HG03575 (cell line): ENCODE results near the gene HABP2.

ENCODE experiments used
- ATAC-seq: cut with Tn5 transposase; IDR thresholded peaks from one replicate; pipeline ENCODE4 v1.9.1; 2021; ENCODE audit not compliant: unreplicated experiment, insufficient number of reproducible peaks, low FRiP score; ENCODE audit errors: extremely low read depth

The HABP2 gene

DNA sequence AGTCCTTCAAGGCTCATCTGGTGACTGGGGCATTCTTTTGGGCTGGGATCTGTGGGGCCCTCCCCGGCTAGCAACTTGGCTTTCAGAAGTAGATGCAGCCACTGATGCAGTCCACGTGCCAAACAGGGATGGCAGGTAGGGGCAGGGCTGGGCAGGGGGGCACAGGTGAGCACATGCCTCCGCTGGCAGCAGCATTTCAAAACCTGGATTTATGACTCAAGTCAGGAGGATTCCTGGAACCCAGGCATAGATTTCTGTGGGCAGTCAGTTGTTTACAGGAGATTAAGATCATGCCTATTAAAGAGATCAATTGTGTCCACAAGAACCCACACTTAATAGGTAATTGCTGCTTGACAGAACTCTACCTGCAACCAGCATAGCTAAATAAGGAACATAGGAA lies 839 bp upstream of the HABP2 start:
- ATAC-seq, result no peak

DNA sequence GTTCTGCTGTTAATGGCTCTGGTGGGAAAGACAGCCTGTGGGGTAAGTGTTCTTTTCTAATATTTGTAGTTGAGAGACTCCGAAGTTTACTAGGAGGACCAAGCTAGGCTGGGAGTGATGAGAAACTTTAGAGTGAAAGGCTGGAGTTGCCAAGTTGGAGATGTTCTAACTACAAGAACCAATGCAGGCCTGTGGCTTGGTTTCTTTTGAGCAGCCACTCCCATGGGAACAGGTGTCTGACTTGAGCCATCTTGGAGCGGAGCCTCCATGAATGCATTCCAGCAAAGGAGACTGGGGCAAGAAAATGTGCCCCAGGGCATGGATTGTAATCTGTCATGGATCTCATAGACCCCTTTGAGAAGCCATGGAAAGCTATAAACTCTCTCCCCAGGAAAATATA lies 296 bp downstream of the HABP2 start:
- ATAC-seq, result no peak

DNA sequence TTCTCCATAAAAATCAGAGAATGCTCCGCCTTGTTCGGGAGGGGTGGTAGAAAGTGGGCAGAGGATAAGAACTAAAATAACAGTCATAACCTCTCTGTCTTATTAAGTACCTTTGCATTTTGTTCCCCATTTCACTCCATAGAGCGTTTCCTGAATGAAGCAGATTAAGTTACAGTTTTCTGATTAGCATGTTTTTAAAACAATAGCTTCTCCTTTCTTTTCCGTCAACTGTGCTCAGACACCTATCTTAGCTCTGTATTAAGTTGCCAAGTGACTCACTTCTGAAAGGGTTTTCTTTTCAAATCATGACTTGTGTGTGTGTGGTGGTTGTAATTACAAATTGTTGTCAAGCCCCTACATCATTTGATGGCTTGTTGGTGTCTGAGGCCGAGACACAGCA lies 1.4 kb downstream of the HABP2 start:
- ATAC-seq, result no peak

DNA sequence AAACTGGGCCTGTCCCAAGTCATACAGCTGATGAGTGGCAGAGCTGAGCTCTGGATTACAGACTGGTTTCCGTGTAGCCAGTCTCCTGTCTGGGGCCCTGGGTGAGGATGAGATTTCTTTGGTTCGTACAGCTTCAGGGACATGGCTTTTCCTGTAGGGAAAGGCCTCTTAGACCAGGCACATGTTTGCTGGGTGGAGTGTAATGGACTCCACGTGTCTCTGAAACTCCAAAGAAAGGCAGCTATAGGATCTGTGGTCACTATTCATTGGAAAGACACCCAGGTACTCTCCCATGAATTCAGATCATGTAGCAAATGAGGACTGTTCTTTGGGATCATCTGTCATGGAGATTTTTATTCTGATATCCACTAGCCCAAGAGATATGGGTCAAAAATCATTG lies 2.4 kb downstream of the HABP2 start:
- ATAC-seq, result no peak

DNA sequence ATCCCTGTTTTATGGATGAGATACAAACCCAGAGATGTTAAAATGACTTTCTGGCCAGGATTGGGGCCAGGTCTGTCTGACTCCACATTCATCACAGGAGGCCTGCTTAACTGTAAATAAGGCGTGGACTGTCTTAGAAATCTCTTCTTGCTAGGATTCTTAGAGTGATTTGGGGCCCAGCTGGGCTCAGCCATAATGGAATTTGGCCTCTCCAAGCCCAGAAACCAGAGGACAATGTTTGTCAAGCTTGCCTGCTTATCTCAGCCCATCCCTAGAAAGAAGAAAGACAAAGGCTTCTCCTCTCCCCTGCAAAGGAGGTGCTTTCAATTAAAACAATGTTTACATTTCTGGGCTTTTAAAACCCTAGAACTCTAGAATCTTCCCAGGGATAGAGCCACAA lies 2.9 kb downstream of the HABP2 start:
- ATAC-seq, result no peak

DNA sequence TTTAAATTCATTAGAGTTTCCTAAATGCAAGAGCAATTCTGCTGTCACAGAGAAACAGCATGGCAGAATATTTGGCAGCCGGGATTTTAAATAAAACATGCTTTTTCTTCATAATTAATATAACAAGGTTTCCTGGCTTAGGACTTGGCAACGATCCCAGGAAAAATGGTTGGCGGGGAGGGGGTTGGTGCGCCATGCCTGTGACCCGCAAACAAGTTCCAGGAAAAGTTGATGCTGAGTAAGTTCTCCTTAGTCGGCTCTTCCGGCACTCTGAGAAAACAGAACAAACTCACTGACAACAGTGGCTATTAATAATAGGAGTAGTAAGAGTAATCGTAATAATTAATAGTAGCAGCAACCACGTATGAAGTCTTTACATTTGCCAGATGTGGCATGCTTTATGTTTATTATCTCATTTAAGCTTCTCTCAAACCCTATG lies 4.6 kb downstream of the HABP2 start:
- ATAC-seq, result no peak

DNA sequence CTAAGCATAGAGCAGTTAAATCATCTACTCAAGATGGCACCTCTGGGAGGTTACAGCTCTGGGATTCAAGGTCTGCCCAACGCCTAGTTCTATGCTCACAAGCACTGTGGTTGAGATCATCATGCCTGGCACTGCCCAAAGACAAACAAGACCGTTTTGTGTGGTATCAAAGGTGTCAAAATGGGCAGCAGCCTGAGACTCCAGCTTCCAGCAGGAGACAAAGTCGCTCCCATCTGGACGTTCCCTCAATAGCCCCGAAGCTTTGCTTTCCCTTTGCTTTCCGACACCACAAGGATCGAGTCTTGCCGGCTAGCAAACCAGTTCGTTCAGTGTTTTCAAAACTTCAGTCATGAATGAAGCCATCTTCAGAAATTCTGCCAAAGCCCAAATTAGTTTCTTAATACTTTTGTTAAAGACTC lies 5.1 kb downstream of the HABP2 start:
- ATAC-seq, result no peak

DNA sequence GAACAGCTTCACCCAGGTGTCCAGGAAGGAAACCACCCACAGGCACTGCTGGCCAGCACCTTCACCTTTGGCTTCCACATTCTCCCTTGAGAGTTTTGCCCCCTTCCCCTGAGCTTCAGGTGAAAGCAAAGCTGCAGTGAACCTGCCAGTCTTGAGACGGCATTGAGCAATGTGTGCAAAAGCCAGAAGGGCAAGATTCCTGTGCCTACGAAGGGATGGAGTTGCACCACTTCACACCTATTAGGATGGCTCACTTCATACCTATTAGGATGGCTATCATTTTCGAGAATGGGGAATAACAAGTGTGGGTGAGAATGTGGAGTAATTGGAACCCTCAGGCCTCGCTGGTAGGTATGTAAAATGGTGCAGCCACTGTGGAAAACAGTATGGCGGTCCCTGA lies 7.2 kb downstream of the HABP2 start:
- ATAC-seq, result no peak

DNA sequence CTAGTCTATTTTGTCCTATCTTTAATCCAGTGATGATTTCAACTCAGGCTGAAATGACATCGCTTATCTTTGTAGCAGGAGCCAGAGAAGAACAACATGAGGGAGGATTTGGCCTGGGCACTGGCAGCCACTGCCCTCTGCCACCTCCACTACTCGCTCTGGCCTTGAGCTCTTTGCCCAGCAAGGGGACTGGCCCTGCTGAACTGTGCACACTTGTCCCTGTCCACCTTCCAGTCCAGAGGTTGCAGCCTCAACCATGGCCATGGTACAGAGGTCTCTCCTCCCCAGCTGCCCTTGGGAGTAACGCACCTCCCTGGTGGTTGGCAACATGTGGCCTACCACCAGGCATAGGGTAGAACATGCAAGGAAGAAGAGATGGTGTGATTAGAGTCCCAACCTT lies 8.4 kb downstream of the HABP2 start:
- ATAC-seq, result no peak

DNA sequence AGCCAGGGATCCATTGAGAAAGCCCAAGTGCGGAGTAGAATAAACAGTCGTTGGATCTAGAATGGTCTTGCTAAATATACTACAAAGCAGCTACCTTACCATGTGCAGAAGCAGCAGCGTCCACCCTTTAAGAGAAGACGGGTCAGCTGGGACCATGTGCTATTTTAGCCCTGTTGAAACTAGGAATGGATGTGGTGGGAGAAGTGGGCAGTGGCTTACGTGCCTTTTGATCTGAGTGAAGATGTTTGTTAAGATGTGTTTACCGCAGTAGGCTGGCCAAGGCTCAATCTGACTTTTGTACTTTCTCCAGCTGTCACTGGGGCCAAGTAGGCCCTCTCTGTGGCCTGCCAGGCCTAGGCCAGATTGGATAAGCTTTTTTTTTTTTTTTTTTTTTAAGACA lies 9.2 kb downstream of the HABP2 start:
- no peak for ATAC-seq

DNA sequence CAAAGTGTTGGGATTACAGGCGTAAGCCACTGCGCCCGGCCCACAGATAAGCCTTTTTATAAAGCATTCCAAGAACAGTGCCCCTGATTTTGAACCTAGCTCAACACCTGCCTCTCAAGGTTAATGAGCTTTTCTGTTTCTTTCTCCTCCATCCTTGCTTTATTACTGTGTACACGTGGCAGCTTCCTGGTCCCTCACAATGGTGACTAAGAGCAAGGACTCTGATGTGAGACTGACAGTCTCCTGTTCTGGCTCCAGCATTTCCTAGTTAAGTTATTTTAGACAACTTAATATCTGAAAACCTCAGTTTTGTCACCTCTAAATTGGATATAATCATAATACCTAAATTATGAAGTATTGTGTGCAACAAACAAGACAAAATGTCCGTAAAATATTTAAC lies 9.9 kb downstream of the HABP2 start:
- ATAC-seq, result no peak

DNA sequence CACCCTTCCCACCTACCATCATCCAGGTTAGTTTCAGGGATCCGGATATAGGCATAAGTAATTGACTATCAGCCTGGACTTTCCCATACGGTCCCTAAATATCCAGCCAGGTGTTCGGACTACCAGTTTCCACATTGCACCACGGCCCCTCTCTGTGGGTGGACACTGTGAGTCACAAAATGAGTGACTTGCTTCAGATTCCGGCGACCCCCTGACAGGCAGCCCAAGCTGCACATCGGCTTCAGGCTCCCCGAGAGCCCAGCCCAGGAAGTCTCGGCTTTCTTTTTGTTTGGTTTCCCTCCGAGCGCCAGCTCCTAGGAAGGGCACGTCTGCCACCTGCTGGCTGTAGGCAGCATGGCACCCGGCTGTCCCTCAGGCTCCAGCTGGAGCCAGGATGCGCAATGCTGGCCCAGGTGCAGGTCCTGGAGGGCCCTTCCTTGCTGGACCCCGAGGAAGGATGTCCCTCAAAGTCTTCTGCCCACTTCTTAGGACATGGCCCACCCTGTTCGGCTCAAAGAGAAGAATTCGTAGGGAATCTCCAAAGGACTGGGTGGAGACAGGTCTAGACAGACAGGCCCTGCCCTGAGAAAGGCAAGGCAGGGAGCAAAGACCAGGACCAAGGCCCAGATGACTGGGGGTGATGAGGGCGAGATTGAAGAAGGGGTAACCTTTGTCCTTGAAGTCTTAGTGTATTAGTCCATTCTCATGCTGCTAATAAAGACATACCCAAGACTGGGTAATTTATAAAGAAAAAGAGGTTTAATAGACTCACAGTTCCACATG lies 10.6 kb downstream of the HABP2 start:
- ATAC-seq, result no peak

DNA sequence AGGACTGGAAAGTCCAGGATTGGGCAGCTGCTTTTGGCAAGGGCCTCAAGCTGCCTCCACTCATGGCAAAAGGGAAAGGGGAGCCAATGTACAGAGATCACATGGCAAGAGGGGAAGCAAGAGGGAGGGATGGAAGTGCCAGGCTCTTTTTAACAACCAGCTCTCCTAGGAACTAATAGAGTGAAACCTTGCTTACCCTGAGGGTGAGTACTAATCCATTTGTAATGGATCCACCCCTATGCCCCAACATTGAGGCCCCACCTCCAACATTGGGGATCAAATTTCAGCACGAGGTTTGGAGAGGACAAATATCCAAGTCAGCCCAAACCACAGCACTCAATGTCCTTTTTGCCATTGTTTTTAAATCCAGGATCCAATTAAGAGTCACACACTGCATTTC lies 12.5 kb downstream of the HABP2 start:
- ATAC-seq, result no peak

DNA sequence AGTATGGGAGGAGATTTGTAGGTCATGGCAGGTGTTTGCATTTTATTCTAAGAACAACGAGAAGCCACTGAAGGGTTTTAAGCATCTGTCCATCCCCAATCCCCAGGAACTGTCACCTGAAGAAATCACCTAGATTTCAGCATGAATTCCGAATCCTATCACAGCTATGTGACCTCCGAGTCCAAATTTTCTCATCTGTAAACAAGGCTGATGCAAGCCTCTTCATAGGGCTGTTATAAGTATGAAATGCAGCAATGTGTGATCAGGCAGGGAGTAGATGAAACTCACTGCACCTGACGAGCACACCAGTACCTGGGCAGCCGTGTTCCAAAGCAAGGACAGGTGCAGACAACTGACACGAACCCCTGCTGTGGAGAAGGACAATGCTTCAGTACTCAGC lies 14.0 kb downstream of the HABP2 start:
- ATAC-seq, result no peak

DNA sequence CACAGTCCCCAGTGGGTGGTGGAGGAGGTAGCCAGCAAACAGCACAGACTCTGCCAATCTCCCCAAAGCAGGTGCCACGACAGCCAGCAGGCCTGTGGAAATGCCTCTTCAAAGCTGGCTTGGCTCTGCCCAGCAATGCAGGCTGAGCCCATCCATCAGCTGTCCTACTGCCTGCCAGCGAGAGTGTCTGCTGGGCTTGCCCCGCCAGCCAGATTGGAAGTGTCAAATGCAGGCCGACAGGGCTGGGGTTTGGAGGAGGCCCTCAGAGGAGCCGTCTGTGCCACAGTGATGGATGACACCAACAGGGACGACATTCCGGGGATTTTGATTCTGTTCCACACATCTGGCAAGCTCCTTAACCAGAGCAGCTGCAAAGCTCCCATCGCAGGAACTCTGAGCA lies 16.7 kb downstream of the HABP2 start:
- no peak for ATAC-seq

DNA sequence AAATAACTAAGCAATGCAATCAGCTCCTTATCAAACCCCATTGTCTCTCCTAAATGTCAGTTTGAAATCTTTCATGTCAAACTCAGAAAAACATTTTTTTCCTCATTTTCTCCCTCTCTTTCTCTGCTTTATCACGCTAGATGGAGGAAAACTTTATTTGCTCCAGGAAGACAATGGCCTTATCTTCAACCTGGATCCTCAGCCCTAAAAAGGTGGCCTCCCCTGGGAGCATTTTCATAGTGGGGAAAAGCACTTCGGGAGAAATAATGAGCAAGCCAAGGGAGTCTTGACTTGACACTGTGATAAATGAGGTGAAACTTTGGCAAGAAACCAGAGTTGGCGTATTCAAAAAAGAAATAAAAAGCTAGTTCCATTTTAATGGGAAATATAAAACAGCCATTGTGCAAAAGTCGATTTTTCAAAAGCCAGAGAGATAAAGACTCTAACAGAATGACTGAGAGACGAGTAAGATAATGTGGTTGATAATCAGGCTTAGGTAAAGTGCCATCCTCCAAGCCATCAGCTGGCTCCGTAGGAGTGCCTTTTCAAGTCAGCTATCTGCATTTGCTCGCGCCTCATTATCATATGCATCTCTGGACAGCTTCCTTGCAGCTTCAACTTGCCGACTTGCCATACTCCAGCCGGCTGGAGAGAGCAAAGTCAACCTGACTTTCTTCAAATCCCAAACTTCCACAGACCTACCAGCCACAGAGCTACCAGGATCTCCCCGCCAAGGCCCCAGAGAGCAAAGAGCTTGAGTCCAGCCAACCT lies 19.9 kb downstream of the HABP2 start:
- no peak for ATAC-seq

DNA sequence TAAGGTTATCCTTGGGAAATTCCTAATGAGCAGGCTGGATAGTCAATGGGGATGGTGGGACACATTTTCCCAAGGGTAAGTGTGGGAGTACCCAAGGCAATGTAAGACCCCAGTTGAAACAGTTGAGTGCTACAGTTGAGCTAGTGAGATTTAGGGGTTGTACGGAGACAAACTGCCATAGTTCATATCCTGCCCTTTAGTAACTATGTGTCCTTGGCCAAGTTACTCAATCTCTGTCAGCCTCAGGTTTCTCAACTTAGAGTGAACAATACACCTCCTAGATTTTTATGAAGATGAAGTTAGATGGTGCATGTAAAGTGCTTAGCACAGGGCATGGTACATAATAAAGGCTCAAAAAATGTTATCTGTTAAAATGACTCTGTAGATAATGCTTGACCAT lies 20.5 kb downstream of the HABP2 start:
- ATAC-seq, result no peak

DNA sequence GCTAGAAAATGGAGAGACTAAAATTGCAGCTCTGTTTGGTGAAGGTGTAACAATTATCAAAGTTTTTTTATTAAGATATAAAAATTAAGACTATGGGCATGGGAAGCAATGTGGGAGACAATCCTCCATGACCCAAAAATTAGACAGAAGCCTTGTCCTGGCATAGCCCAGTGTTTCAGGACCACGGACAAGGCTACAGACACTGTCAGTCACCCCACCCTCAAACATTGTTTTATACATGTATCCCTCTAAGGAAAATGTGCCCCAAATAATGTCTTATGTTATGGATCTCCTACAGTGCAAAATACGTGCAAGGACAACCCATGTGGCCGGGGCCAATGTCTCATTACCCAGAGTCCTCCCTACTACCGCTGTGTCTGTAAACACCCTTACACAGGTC lies 24.0 kb downstream of the HABP2 start:
- no peak for ATAC-seq

DNA sequence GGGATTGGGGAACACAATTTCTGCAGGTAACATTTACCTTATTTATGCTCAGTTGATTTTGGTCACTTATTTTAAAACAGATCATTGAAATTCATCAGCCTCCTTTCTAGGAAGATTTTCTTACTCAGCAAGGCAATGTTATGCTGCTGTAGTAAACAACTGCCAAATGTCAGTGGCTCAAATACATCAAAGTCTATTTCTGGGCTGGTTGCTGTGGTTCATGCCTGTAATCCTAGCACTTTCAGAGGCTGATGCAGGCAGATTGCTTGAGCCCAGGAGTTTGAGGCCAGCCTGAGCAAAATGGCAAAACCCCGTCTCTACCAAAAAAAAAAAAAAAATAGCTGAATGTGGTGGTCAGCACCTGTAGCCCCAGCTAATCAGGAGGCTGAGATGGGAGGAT lies 25.9 kb downstream of the HABP2 start:
- ATAC-seq, result no peak

DNA sequence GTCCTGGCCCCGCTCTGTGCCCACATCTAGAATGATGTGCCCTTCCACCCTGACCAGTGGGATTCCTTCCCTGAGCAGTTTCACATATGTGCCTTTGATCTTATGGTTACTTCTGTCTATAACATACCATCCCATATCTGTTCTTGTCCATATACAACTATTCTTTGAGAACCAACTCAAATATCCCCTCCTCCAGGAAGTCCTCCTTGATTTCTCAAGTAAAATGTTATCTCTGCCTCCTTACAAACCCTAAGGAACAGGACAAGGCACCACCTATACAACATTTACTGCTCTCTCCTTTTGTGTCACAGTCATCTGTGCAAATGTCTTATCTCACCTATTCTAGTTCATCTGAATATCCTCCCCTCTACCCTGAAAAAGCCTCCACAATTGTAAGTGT lies 28.2 kb downstream of the HABP2 start:
- no peak for ATAC-seq

DNA sequence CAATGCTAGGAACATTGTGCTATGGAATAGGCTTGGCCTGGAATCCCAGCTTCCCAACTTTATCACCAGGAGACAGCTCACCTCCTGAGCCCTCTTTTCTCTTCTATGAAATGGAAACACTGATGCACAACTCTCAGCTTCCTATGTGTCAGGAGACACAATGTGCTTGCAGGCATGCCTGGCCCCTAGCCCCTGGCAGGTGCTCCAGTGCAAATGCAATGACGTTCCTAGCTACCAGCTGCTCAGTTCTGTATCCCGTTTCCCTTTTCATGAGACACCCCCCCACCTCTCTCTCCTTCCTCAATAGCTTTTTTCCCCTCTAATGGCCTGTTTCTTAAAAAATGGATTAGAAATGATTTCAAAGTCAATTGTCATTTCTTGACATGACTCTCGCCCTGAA lies 30.7 kb downstream of the HABP2 start:
- no peak for ATAC-seq
